ENCODE measurements around the gene RAB25.
A peak's percentile ranks its signal among the peaks of the same experiment; 100 is the strongest.

RAB25 gene

GRCh38 chr1:156020293-156021092 is 40.5 kb upstream of the RAB25 start, which contains the start of gene SSR2 (continued):
- TF ChIP-seq ZNF518A (tag by site-specific recombination; conservative IDR thresholded peaks at IDR 0.05; ENCODE audit: low read depth) (peak; percentile 60), ZNF24 (tag by site-specific recombination; IDR thresholded peaks at IDR 0.05) (no peak), ZNF510 (tag by site-specific recombination; IDR thresholded peaks at IDR 0.05; ENCODE audit: insufficient replicate concordance) (no peak), ZNF433 (tag by site-specific recombination; IDR thresholded peaks at IDR 0.05; ENCODE audit: low read depth) (no peak)

- 0 out of 2 replicates have a peak, but pooled peaks have one; percentile 8 for TF ChIP-seq PRDM10 (tag by site-specific recombination; IDR thresholded peaks at IDR 0.05)
- TF ChIP-seq ZNF391 (tag by site-specific recombination; IDR thresholded peaks at IDR 0.05; ENCODE audit: borderline replicate concordance, low read depth), result no peak
- TF ChIP-seq ELK4 (IDR thresholded peaks at IDR 0.05; ENCODE audit: borderline replicate concordance, low read depth, low read length), result no peak
- peak; percentile 77; the same call in 1 of the 2 replicates for TF ChIP-seq ZBTB17 (tag by site-specific recombination; IDR thresholded peaks at IDR 0.05)
- TF ChIP-seq ZNF335 (tag by site-specific recombination; conservative IDR thresholded peaks at IDR 0.05), result peak; percentile 77
- TF ChIP-seq ZNF629 (tag by site-specific recombination; IDR thresholded peaks at IDR 0.05), result 0 out of 2 replicates have a peak, but pooled peaks have one; percentile 5
- peak; percentile 37; the same call in 1 of the 2 replicates for TF ChIP-seq TCF7L2 (IDR thresholded peaks at IDR 0.05; ENCODE audit: borderline replicate concordance, low read depth, low read length)
- CTCF ChIA-PET, result interaction anchor here (0.7 to 1.6 kb wide), 3 partner anchors 44 to 108 kb away, joined by 3 to 4 read pairs (median 4); no protein-coding TSS in a partner anchor
- POLR2A ChIA-PET, result interaction anchor here (0.6 to 0.7 kb wide), 2 partner anchors 12 to 44 kb away, joined by 3 read pairs; no protein-coding TSS in a partner anchor
Measured at GRCh38 chr1:156021093-156021428, 39.9 kb upstream of the RAB25 start.

More at GRCh38 chr1:156021093-156021428, 39.9 kb upstream of the RAB25 start:
- Histone ChIP-seq H3K4me3 (ENCODE audit: low read depth, low read length) (peak overlapping the region; percentile 85), H3K27ac (ENCODE audit: extremely low read depth, low read depth, low read length) (no peak overlapping the region), H3K36me3 (ENCODE audit: control insufficient read depth in 2 of 2, insufficient read depth in 1 of 2, low read length in 2 of 2) (peaks cover 30 to 37% of the 10 kb centered on the region in 2 experiments), H3K4me1 (ENCODE audit: control insufficient read depth, insufficient read depth, low read length) (no peaks in the 10 kb centered on the region), H3K9me3 (ENCODE audit: control insufficient read depth, insufficient read depth, low read depth, low read length) (no peaks in the 10 kb centered on the region)

Measured in HEK293 (cell line).